22Rv1 (cell line): ENCODE measurements around the gene DAG1.
"Not testable (repeated sequence)": the region's sequence is repeated elsewhere in the genome, so short reads cannot be mapped to it uniquely, and the experiment has no call there.

ENCODE experiments used
- ZFX ChIP-seq: fragments of 450-650 bp; IDR thresholded peaks from 2 replicates; pipeline ENCODE4 v1.6.1; 2017; ENCODE audit warnings: antibody characterized with exemption, borderline replicate concordance
- TF ChIP-seq, protein P1 (sequence below): fragments of 450-650 bp; IDR thresholded peaks from 2 replicates; pipeline ENCODE4 v1.5.1; 2017; ENCODE audit warnings: mild to moderate bottlenecking

DNA sequence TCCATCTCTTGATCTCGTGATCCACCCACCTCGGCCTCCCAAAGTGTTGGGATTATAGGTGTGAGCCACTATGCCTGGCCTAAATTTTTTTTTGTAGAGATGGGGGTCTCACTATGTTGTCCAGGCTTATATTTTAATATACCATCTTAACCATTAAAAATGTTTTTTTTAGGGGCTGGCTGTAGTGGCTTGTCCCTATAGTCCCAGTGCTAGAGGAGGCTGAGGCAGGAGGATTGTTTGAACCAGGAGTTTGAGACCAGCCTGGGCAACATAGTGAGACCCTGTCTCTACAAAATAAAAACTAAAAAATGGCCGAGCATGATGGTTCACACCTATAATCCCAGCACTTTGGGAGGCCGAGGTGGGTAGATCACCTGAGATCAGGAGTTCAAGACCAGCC is 26.8 kb downstream of the DAG1 start:
- TF ChIP-seq, protein P1, sequence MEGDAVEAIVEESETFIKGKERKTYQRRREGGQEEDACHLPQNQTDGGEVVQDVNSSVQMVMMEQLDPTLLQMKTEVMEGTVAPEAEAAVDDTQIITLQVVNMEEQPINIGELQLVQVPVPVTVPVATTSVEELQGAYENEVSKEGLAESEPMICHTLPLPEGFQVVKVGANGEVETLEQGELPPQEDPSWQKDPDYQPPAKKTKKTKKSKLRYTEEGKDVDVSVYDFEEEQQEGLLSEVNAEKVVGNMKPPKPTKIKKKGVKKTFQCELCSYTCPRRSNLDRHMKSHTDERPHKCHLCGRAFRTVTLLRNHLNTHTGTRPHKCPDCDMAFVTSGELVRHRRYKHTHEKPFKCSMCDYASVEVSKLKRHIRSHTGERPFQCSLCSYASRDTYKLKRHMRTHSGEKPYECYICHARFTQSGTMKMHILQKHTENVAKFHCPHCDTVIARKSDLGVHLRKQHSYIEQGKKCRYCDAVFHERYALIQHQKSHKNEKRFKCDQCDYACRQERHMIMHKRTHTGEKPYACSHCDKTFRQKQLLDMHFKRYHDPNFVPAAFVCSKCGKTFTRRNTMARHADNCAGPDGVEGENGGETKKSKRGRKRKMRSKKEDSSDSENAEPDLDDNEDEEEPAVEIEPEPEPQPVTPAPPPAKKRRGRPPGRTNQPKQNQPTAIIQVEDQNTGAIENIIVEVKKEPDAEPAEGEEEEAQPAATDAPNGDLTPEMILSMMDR: not testable (repeated sequence)
- not testable (repeated sequence) for TF ChIP-seq ZFX
